H1 (cell line): ENCODE measurements around the gene SOHLH2. TPM values are rescaled to one million over a fixed set of nuclear protein-coding genes. Genes with fewer than 3 reads are reported as not detected.

Source experiments
- EGR1 ChIP-seq: IDR thresholded peaks from 2 replicates; pipeline ENCODE4 v1.6.1; 2011; ENCODE audit warnings: low read depth, low read length, borderline replicate concordance
- NANOG ChIP-seq: IDR thresholded peaks from 2 replicates; pipeline ENCODE4 v1.6.1; 2011; ENCODE audit warnings: low read length, low read depth, mild to moderate bottlenecking, inconsistent platforms; ENCODE audit not compliant: insufficient read depth, poor library complexity, severe bottlenecking
- RNF2 ChIP-seq: fragments of 200-900, 300-1000 bp; sonication (generic); IDR thresholded peaks from 2 replicates; pipeline ENCODE4 v1.7.1; 2016; ENCODE audit warnings: borderline replicate concordance, low read depth, mild to moderate bottlenecking, antibody characterized with exemption, low read length; ENCODE audit not compliant: poor library complexity, severe bottlenecking; ENCODE audit errors: missing control alignments
- polyA plus RNA-seq, 7 experiments: library from polyadenylated mRNA; depleted of rRNA in 3 of 7; stranded (reverse) in 5 of 7; unstranded in 2 of 7; fragments of >200 nt in 5 of 7; fragments of 200-250 nt in 2 of 7; gene quantifications; 1 replicate in 5 of 7; 2 replicates in 1 of 7; 4 replicates in 1 of 7; pipeline versions ENCODE4 v1.2.1 to v1.2.3, GENCODE V29; 2011 to 2013; ENCODE audit warnings: missing spikeins in 2 of 7, mixed read lengths in 2 of 7
- total RNA-seq: library from RNA; stranded (reverse); fragmentation: NEBNext Ultra II Directional; extraction: Animal tissue kit (Norgen Biotek cat#: 25700); gene quantifications from 2 replicates; pipeline ENCODE4 v1.2.1, GENCODE V29; 2021
- TF ChIP-seq, protein P1 (sequence below), 3 experiments: IDR thresholded peaks; 1 replicate in 2 of 3; 2 replicates in 1 of 3; pipeline versions ENCODE4 v1.5.1 to v1.6.1; 2011; ENCODE audit warnings: low read length in 3 of 3, mild to moderate bottlenecking in 3 of 3, inconsistent platforms in 2 of 3, low read depth in 1 of 3, moderate library complexity in 1 of 3; ENCODE audit not compliant: insufficient read depth in 1 of 3; ENCODE audit errors: control extremely low read depth in 1 of 3

SOHLH2 gene
- total and polyA plus RNA-seq, 2 of the 8 experiments (the other 6 are each of a cell fraction or from before 2014, with no cell fraction given), result 6.8 to 10.3 TPM

DNA sequence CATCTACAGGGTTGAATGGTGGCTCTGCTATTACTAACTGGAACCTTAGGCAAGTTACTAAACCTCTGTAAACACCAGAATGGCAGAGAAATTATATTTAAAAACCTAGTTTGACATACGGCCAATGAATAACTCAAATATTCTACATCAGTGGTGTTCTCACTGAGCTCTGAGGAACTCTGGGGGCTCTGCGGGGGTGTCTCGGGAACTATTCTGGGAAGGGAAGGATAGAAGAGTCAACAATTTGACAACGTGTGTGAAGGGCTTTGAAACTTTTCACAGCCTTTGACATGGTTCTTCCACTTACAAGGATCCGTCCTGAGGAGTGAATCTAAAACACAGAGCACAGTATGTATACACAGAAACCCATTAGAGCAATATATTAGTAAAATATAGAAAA lies 38.7 kb downstream of the SOHLH2 start (continued):
- no peak for TF ChIP-seq NANOG
- TF ChIP-seq EGR1, result no peak
- no peak for TF ChIP-seq RNF2
- TF ChIP-seq, protein P1, sequence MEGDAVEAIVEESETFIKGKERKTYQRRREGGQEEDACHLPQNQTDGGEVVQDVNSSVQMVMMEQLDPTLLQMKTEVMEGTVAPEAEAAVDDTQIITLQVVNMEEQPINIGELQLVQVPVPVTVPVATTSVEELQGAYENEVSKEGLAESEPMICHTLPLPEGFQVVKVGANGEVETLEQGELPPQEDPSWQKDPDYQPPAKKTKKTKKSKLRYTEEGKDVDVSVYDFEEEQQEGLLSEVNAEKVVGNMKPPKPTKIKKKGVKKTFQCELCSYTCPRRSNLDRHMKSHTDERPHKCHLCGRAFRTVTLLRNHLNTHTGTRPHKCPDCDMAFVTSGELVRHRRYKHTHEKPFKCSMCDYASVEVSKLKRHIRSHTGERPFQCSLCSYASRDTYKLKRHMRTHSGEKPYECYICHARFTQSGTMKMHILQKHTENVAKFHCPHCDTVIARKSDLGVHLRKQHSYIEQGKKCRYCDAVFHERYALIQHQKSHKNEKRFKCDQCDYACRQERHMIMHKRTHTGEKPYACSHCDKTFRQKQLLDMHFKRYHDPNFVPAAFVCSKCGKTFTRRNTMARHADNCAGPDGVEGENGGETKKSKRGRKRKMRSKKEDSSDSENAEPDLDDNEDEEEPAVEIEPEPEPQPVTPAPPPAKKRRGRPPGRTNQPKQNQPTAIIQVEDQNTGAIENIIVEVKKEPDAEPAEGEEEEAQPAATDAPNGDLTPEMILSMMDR (IDR thresholded peaks at IDR 0.05; ENCODE audit: control extremely low read depth in 1 of 3, insufficient read depth in 1 of 3, low read depth in 1 of 3, low read length in 3 of 3), result no peak
